NCI-H128 (cell line): ENCODE measurements around the gene CMTR1.
"Not testable (repeated sequence)": the region's sequence is repeated elsewhere in the genome, so short reads cannot be mapped to it uniquely, and the experiment has no call there.

Source experiments
- DNase-seq: peaks from one replicate; lab custom pipeline; 2025; ENCODE audit not compliant: unreplicated experiment; lab: John Stamatoyannopoulos, UW

CMTR1 gene

DNA sequence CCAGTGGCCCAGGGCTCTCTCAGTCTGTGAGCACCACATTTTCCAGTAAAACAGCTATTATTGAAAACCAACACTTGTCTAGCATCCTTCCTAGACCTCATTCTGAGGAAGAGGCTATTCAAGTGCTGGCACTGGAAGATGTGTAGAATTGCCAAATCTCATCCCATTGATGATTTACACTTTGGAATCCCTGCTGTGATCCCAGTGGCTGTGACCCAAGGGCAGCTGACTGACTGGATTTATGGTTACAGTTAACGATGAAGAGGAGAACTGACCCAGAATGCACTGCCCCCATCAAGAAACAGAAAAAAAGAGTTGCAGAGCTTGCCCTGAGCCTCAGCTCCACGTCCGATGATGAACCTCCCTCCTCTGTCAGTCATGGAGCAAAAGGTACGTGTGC, 2.4 kb downstream of the CMTR1 start:
- DNase-seq = no peak

DNA sequence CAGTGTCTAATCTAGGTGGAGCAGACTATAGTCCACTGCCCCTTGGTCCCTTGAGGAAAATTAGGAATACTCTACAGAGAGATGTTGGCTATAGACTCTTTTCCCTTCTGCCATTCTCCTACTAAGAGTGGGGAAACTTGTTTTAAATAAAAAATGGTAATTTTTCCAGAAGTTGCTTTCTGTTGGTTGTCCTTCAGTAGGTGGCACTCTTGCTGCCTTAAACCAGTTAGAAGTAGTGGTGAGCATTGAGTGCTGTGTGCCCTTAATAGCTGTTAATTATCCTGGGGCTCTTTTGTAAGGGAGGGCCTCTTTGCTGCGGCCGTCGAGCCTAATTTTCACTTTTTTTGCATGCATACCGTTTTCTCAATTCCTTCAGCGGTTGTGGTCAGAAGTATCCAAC, 2.8 kb downstream of the CMTR1 start:
- DNase-seq = no peak

DNA sequence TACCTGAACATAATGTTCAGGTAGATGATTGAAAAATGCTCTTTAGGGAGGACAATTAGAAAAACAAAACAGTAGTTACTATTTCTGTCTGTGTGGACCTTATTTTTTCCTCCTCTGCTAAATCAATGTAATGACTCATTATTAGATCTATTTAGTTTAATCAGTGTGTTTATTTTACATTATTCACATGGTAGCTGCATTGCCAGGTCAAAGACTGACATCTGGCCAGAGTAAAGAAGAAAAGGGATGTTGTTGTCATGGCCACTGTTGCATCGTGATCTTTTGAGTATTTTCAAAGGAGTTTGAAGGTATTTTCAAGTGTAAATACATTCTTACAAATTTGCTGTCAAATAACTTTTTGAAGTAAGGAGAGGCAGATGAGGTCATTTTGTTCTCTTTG, 5.9 kb downstream of the CMTR1 start:
- no peak for DNase-seq

DNA sequence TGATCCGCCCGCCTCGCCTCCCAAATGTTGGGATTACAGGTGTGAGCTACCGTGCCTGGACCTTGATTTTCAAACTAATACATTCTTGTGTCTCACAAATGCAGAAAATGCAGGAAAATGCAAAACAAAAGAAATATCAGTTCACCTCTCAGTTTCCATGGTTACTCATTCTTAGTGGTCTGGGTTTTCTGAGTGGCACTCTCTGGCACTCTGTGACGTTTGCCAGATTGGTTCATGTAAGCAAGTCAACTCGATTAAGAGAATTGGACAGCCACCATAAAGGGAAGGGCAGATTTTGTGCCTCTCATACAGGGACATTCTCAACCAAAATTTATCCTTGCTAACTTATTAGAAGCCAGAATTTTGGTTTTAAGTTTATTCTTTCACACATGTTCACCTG, 8.6 kb downstream of the CMTR1 start:
- no peak for DNase-seq

DNA sequence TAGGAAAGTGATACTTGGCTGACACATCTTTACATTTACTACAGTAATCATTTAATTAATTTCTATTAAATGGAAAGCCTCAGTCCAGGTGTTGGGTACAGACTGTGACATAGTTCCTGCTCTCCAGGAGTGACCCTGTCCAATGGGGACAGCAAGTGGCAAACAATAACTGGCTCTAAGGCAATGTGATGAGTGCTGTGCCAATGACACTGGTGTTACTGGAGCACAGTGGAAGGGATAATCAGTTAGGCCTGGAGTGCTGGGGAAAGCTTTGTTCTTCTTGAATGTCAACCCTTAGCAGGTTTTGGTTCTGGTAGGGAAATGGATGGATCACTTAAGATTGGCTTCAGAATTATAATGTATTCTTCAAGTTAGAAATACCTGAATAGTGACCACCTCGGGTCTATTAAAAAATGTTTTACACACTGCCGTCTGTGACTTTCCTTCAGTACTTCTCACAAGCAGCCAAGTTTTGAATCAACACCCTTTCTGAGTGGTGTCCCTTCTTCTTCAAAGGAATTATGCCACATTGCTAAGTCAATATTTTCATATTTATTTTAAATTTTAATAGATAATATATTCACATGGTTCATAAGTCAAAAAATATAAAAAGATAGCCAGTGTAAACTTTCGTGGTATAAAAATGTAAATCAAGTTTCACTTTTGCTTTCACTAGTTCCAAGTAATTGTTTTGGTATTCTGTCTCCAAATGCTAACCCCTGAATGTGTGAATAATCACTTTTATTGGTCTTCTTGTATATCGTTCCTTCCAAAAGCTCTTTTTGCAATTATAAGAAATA, 9.6 kb downstream of the CMTR1 start:
- DNase-seq = no peak

DNA sequence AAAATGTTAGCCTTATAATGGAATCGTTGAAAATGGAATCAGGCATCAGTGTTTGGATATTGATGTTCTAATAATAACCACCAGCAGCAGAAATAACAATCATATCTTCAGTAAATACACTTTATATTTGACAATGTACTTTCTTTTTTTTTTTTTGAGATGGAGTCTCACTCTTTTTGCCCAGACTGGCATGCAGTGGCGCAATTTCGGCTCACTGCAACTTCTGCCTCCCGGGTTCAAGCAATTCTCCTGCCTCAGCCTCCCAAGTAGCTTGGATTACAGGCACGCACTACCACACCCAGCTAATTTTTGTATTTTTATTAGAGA, 10.2 kb downstream of the CMTR1 start:
- not testable (repeated sequence) for DNase-seq

DNA sequence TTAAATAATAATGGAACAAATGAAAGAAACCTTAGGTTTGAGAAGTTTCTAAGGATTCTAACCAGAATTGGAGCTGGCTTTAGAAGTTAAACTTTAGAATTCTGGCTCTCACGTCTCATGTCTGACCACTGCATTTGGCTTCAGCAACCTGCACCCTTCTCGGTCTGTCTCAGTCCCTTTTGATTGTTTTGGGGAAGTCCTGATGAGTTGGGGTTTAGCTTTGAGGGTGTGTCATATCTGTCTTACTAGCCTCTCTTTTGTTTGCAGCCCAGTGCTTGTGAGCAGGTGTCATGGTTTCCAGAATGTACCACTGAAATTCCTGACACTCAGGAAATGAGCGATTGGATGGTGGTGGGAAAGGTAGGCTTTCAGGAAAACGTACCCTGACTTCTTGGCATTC, 17.0 kb downstream of the CMTR1 start:
- DNase-seq = no peak

DNA sequence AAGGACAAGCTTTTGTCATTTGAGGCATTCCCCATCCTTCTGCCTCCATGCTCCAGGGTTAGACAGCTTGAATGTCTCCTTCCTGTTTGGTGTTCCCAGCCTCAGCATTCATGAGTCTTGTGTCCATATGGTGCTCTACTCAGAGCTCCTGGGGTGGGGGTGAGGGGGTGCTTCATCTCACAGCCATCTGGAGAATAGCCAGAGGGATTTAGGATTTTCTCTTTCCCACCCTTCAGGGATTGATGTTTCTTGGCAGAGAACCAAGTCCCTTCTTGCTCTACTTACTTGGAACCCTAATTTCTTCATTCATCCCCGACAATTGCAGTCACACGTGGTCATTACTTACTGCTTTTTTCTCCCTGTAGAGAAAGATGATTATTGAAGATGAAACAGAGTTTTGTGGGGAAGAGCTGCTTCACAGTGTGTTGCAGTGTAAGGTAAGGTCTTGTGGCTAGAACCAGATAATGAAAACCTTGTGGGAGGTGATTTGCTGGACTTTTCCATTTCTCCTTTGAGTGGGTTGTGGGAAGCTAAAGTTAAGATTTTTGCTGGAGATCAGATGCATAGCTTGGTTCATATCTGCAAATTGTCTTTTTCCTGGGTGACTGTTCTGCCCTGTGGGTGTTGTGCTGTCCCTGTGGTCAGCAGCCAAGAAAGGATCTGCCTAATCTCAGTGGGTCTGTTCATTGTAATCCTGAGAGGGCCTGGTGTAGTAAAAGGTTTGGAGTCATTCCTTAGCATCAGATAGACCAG, 18.6 kb downstream of the CMTR1 start:
- DNase-seq = no peak

DNA sequence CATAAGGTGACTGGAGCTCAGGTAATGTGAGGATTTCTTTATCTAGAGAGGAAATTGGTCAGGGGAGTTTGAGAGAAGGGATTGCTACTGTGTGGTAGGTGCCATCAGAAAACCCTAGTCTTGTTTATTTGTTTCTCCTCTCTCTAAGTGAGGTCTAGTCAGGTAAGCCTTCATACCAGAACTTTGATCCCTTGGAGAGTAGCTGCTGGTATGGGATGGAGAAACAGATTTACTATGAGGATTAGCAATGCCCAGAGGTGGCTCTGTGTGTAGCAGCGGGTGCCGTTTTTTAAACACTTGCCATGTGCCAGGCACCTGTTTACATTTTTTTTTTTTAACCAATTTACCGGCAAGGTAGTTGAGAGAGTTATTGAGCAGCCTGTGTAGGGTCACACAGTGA, 19.5 kb downstream of the CMTR1 start:
- no peak for DNase-seq

DNA sequence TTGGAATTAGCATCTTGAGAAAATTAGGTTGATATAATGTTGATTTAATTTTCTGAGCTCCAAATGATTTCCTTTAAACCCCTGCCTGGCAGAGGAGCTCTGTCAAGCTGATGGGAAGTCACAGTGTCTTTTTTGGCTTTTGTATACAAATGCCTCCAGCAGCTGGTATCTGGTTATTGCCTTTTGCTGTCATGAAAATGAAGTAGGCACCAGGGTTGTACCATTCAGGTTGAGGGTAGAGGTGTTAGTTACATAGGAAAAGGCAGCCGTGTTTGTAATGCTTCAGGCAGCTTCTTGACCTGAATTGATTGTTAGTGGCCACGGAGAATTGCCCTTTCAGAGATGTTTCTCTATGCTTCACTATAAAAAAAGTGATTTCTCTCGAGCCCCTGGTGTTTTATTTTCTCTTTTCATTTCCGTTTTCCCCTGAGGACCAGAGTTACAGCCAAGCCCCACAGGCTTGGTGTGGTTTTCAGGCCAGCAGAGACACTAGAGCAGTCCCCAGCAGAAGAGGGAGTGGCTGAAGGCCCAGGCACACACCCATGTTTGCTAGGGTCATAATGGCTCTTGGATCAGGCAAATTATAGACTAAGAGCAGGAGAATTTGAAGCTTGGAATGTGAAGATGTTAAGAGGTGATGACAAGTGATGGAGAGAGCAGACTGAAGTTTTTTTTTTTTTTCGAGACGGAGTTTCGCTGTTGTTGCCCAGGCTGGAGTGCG, 21.6 kb downstream of the CMTR1 start:
- no peak for DNase-seq

DNA sequence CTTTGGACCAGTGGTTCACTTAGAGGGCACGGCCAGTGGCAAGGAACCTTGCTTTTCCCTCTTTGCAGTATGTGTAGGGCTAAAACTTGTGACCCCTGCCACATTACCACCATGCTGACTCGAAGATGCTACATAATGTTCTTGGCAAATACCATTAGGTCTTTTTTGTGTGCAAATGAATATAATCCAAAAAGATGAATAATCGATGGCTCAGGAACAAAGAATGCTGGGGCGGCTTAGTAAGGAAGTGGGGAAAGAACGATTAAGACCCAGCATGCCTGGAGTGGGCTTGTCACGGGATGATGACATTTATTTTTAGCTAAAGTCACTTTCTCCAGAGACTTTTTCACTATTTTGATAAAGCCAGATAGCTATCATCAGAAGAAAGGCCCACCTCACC, 23.1 kb downstream of the CMTR1 start:
- DNase-seq = no peak

DNA sequence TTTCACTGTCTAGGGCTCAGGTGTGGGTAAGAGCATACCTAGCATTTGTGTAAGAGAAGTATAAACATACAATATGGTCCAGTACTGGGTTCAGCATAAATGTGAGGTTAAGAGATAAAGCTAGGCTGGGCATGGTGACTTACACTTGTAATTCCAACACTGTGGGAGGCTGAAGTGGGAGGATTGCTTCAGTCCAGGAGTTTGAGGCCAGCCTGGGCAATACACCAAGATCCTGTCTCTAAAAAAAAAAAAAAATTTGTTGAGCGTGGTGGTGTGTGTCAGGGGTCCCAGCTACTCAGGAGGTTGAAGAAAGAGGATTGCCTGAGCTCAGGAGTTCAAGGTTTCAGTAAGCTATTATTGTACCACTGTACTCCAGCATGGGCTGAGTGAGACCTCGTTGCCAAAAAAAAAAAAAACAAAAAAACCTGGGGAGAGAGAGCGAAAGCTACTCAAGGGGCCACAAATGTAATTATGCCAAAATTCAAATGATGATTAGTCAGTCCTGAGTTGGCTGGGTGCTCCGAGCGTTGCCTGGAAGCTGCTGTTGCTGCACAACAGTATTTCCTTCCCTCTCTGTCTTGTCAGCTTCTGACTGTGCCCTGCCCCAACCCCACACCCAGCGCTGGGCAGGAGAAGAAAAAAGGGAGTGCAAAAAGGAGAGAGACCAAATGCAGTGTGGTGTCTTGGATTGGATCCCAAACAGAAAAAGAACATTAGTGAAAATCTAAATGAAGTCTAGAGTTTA, 24.0 kb downstream of the CMTR1 start:
- no peak for DNase-seq

DNA sequence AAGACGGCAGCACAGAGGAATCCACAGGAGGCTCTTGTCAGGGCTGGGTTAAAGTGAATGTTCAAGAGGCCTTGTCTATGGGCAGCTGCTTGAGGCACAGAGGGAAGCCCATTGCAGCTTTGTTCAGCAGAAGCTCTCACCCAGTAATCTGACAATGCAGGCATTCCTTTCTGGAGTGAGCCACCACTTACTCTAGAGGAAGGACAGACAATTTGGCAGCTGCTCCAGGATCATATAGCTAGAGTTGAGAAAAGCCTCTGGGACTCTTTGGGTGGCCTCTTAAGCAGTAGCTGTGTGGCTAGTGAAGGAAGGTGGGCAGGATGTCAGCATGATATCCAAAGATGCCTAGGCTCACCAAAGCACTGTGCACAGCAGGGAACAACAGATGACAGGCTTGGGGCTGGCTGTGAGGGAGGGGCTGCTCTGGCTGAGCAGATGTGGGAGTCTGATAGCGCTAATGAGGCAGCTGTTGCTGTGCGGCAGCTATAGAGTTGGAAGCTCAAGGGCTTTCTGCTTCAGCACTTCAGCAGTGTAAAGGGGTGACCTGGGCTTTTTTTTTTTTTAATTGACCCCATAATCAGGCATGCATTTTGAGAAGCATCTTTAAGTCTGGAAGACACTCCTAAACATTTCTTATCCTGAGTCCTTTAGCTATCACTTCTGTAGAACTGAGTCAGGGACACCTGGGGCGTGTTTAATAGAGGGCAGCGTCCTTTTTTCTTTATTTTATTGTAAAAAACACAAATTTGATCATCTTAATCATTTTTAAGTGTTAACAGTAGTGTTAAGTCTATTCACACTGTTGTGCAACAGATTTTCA, 27.2 kb downstream of the CMTR1 start:
- DNase-seq = peak; percentile 69

DNA sequence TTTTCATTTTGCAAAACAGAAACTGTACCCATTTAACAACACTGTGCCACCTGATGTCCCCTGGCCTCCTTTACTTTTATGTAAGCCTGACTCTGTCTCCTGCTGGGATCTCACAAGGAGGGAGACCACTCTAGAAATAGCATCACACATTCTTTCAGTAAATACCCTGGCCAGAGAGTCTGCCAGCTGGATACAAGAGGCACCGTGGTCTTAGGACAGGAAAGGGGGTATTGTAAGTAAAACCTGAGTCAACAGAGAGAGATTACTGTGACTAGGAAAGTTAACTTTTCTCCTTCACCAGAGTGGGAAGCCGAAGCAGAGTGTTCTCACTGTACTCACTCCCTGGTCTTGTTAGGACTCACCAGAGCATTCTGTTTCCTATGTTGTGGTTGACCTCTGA, 27.8 kb downstream of the CMTR1 start:
- DNase-seq = no peak

DNA sequence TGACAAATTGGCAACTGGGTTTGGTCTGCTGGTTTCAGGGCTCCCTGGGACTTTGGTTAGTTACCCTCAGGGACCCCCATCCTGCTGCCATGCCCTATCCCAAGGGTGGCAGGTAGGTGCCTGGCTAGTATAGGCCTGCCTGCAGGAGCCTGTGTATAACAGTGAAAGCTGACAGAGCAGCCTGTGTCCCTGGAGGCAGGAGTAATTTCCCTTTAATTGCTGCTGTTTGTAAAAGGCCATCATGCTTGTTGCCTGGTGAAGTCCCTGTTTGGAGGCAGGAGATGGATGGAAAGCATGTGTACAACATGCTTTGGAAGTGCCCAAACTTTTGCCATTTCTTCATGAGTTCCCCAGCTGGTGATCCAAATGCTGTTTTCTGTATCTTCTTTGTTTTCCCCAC, 30.1 kb downstream of the CMTR1 start:
- no peak for DNase-seq

DNA sequence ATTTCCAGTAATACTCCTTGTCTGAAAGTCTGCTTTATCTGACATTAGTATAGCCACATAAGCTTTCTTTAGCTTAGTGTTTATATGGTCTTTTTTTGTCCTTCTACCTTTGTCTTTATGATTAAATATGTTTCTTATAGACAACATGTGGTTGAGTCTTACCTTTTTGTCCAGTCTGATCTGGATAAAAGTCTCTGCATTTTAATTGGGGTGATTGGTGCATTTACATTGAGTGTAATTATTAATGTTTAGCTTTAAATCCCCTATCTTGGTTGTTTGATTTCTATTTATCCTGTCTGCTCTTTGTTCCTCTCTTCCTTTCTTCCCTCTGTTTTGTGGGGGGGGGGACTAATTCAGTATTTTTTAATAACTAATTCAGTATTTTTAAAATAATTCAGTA, 34.7 kb downstream of the CMTR1 start:
- no peak for DNase-seq

DNA sequence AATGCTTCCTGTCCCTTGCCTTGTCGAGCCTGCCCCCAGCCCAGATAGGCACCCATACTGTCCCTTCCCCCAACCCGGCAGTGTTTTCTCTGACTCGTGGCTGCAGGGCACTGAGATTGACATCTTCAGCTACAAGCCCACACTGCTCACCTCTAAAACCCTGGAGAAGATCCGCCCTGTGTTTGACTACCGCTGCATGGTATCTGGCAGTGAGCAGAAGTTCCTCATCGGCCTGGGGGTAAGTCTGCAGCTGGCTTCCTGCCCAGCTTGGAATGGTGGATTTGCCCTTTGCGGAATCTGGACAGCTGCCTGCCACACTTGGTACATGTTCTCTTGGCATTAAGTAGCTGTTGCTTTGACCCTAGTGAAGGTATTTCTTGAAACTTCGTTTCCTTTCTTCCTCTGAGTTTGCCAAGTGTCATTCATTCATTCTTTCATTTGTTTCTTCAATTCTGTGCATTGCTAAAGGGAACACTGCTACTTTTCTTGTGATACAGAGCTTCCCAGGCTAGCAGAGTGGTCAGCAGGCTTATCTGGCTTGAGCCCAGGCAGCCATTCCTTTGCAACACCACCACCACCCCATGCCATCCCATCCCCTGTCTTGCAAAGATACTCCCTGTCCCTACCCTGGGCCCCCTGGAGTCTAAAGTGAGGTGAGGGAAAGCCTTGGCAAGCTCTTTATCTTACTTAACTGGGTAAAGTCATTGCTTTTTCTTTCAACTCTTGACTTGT, 40.5 kb downstream of the CMTR1 start:
- DNase-seq = no peak

DNA sequence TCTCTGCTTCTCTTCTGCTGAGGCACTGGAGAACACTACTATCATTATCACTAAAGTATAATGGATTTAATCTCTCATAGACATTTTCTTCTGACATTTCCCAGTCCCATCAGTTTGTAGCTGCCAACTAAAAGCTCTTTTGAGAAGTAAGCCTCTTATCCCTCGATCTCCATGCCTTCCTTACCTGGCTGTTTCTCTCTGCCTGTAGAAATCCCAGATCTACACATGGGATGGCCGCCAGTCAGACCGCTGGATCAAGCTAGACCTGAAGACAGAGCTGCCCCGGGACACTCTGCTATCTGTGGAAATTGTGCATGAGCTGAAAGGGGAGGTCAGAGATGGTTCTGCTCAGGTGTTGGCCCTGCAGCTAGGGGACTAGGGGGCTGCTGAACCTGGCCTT, 41.3 kb downstream of the CMTR1 start:
- DNase-seq = no peak

DNA sequence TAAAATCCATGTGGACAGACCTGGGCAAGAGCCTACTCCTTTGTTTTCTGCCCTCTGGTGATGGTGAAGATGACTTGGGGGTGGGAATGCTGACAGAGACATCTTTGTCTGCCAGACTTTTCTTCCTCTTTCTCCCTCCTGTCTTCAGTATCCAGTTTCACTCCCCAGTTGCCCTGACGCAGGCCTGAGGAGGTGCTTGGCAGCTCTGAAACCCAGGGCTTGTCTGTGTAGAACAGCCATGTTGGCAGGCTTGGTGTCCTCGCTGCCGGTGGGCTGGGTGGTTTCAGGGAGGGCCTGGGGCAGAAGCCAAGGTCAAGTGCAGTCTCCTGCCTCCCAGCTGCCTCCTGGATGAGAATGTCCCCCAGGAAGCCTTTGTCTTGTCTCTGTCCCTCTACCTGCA, 44.2 kb downstream of the CMTR1 start:
- no peak for DNase-seq
